ENCODE data around the gene PABPC1L.
"Not testable (repeated sequence)": the region's sequence is repeated elsewhere in the genome, so short reads cannot be mapped to it uniquely, and the experiment has no call there.

The PABPC1L gene

DNA sequence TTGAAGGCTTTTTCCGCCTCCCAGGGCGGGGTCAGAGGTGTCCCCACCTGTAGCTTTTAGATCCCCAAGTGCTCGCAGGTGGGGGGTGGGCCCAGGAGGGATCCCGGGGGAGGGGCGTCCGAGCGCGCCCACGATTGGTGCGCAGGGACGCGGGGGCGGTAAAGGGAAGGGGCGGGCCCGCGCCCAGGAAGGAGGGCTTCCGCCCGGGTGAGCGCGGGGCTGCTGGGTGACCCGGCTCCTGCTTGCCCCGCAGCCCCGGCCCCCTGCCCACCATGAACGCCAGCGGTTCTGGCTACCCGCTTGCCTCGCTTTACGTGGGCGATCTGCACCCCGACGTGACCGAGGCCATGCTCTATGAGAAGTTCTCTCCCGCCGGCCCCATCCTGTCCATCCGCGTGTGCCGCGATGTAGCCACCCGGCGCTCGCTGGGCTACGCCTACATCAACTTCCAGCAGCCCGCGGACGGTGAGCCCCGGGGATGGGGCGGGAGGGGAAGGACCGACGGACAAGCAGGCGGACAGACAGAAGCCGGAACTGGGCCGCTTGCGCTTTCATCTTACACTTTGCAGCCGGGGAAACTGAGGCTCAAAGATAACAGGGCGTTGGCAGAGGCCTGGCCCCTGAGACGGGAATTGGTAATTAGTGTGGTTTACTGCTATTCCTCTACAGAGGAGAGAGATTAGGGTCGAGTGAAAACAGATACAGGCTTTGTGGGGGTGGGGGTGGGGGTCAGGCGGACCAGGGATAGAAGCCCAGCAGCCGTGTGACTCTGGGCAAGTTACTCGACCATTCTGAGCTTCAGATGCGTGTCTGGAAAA, at the start of gene PABPC1L:
PABPC1L (plus strand) TSS at position 189 of the 818 bp plus-strand sequence; CDS start at position 273, 84 bp downstream.
- peak; percentile 48 for DNase-seq

DNA sequence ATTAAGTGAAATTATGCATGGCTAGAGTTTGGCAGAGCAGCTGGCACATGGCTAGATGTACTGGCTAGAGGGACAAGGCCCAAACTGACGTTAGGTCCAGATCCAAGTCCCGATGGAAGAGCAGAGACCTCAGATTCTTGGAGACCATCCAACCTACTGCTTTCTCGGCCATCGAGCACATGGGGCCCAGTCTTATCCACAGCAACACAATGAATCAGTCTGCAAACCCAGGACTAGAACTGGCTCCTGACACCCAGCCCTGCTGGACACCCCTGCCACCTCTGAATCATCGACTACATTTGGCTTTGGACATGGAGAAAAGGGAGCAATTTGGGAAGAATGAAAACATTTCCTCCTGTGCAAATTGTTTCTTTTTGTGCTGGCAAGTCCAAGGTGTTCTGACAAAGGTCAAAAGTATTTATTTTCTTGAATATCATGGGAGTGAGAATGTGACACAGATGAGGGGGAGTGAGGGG, 48.3 kb upstream of the PABPC1L start:
- DNase-seq = no peak

DNA sequence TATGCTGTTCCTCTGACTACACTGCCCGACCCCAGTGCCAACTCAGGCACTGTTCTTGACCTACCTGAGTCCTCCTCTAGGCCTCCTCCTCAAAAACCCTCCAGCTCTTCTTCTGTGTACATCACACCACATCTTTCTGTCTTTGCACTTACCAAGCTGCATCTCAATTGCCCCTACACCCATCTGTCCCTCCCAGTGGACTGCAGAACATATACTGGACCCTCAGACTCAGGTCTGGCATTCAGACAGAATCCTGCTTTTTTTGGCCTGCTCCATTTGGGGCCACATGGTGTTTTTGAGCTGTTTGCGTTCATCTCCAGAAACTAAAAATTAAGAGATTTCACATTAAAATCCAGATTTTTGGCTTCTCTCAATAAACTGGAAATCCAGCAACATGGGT, 47.6 kb upstream of the PABPC1L start:
- no peak for DNase-seq

DNA sequence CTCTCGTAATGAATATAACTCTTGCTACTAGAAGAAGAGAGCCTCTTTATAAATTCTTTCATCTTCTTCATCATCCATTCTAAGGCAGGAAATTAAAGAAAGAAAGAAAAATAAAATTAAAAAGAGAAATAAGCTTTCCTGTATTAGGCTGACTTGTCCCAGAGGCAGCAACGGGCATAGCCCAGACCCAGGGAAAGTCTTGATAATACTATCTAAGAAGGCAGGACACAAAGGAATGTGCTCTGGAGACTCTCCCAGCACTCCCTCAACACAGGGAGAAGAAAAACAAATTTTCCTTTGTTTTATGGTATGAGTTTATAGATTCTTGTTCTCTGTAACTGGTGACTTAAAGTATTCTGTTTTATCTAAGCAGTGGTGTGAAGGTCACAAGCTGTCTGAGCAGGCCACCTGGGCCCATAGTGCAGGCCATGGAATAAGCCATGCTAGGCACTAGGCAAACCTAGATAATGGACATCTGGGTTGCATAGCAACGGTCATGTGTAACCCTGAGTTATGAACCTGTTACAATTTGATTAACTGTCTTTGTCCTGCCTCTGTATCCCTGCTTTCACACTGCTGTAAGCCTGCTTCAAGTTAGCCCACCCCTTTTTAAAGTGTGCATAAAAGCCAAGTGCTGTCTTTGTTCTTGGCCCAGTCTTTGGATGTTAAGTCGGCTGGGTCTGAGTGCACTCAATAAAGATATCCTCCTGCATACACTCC, 46.3 kb upstream of the PABPC1L start:
- not testable (repeated sequence) for DNase-seq

DNA sequence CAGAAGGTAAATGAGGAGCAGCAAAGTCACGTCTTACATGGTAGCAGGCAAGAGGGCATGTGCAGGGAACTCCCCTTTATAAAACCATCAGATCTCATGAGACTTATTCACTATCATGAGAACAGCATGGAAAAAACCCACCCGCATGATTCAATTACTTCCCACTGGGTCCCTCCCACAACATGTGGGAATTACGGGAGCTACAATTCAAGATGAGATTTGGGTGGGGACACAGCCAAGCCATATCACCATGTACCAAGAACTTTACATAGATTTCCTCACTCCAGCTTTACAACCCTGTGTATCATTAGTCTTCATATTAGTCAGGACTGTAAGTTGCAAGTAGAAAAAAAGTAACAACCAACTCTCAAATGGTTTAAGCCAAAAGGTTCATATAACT, 45.4 kb upstream of the PABPC1L start:
- not testable (repeated sequence) for DNase-seq

DNA sequence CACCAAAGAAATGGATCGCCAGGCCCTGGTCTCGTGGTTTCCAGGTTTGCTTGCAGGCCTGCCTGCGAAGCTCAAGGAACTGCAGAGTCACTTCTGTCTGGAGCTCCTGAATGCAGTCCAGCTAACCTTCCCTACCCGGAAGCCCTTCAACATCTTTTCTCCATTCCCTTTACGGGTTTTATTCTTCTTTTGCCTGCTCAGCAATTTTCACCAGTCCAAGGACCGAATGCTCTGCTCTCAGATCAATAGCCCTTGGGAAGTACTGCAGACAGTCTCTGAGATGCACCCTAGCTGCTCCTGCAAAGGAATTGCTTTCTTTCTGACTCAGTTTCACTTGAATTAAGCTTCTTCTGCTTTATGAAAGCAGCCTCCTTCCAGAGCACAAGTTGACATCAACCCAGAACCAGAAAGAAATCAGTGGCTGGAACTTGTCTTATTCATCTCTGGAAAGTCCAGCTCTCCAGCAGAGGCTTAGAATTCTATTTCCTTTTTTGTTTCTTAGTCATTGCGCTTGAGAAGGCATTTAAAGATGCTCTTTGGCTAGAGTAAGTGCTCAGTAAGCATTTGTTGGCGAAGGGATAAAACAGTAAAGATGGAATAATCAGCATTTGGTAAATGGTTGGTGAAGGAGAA, 43.0 kb upstream of the PABPC1L start:
- no peak for DNase-seq

DNA sequence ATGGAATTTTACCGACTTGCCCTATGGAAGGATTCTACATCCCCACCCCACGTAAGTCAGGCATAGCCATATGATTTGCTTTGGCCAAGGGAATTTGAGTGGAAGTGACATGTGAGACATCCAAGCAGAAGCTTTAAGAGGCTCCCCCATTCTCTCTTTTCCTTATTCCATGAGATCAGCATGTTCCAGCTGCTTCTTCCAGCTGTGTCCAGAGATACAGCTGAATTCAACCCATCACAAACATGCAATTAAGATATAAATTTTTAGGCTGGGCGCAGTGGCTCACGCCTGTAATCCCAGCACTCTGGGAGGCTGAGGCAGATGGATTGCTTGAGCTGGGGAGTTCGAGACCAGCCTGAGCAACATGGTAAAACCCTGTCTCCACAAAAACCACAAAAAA, 40.4 kb upstream of the PABPC1L start:
- DNase-seq = no peak

DNA sequence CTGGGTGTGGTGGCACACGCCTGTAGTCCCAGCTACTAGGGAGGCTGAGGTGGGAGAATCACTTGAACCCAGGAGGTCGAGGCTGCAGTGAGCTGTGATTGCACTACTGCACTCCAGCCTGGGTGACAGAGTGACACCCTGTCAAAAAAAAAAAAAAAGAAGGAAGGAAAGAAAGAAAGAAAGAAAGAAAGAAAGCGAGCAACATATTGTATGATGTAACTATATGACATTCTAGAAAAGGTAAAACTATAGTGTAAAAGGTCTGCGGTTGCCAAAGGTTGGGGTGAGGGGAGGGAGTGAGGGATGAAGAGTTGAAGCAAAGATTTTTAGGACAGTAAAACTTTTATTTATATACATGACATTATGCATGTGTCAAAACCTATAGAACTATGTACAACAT, 27.5 kb upstream of the PABPC1L start:
- DNase-seq = not testable (repeated sequence)

DNA sequence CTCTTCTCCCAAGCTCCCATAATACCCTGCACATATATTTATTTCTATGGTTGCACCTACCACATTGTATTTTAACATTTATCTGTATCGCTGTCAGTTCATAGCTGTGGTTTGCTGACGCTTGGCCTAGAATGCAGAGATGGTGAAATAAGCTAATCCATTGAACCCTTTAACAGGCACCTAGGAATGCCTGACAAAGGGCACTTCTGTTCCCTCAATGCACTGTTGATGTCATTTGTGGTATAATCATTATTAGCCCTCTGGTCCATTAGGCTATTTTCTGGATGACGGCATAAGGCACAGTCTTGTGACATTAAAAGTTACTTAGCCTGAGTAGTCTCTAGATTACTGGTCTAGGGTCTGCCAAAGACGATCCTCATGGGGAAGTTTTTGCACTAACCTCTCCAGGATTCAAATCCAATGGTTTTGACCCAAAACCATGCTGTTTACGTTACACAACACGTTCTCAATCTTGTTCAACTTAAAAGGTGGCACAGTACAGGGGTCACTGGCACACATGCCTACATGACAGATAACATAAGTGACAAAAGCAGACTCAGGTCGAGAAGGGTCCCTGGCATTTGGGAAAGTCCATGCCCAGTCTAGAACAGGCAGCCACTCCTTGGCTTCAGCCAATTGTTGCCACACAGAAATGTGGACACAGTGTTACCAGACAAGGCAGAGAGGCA, 26.5 kb upstream of the PABPC1L start:
- no peak for DNase-seq

DNA sequence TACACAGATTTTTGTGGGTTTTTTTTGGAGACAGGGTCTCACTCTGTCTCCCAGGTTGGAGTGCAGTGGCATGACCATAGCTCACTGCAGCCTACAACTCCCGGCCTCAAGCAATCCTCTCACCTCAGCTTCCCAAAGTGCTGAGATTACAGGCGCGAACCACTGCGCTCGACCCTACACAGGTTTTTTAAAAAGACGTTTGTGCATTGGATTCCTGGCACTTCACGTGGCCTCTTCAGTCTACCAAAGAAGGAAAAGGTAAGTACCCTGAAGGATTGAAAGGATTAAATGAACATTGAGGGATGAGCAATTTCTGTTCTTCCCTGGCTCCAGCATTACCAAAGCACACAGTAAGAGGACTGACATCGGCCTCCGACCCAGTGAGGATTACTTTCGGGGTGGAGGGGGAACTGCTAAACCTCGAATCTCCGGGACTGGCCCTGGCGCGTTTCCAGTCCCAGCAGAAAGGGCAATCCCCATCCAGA, 24.9 kb upstream of the PABPC1L start:
- DNase-seq = no peak

DNA sequence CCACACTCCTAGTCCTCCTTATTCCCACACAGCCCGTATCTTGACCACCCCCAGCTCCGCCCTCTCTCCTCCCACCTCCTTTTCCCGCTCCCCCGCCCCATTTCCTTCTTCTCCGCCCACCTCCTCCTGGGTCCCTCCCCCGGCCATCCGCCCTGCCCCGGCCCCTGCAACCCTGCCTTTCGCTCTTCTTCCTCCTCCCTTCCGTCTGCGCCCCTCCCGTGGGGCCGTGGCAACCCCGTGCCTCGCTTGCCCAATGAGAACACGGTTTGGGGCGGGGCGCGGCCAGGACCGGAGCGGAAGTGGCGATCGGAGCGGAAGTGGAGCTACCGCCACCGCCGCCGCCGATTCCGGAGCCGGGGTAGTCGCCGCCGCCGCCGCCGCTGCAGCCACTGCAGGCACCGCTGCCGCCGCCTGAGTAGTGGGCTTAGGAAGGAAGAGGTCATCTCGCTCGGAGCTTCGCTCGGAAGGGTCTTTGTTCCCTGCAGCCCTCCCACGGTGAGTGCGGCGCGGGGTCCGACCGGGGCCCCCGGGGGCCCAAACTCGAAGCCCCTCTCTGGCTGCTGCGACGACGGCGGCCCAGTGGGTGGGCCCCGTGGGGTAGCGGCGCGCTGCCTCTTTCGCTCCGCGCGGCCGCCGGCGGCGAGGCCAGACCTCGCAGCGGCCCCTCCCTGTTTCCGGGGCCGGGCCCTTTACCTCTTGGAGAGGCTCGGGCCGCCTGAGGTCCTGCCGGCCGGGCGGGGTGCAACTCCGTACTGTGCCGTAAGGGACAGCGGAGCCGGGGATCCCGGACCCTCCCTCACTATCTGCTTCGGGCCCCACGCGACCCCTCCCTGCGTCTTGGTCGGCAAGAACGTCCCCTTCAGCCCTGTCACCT, 24.2 kb upstream of the PABPC1L start, which contains the start of gene YWHAB:
YWHAB (plus strand) TSS at position 314 of the 874 bp plus-strand sequence. CDS start 15,829 bp downstream, outside the sequence.
- DNase-seq = peak; percentile 83

DNA sequence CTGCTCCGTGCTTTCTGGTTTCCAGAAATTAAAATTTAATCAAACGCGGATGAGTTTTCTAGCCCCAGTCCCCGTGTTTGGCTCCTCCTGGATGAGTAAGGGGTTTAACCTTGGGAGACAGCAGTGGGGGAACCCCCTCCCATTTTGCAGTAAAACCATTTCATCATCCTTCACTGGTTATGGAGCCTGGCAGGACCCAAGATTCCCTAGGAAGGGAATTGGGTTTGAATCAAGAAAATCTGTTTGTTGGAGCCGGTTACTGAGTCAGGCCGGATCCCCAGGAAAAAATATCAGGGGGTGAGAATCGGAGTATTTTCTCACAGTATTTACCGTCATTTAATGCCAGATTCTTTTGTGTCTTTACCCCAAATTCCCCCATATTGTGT, 23.6 kb upstream of the PABPC1L start:
- DNase-seq = no peak

DNA sequence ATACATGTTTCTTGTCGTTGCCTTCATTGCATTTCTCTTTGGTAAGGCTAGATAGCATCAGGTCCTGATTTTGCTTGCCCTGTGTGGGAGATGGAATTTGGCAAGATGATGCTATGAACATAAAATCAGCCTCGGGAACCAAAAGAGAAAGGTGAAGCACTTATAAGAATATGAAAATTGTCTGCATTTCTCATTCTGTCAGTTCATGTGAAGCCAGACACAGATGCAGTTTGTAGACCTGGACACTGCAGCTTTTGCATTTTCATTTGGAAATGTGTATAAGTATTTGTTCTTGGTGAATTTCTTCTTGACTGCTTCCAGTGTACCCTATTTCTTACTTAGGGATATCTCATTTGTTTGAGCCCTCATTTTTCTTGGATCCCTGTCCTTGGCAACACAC, 23.0 kb upstream of the PABPC1L start:
- no peak for DNase-seq

DNA sequence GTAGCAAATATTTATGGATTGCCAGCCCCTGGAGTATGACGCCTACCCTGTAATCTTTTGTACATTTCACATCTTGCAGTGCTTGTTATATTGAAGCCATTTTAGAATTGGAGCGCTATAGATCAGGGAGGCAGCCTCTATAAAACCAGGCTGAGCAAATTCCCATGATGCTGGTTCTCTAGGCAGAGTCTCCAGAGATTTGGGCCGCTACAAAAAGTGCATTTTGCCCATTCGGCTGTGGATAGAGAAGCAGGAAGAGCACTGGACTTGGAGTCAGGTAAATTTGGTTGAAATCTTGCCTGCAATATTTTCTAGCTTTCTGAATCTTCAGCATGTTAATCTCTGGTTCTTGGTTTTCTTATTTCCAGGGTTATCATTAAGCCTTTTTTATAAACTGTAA, 22.4 kb upstream of the PABPC1L start:
- DNase-seq = no peak

DNA sequence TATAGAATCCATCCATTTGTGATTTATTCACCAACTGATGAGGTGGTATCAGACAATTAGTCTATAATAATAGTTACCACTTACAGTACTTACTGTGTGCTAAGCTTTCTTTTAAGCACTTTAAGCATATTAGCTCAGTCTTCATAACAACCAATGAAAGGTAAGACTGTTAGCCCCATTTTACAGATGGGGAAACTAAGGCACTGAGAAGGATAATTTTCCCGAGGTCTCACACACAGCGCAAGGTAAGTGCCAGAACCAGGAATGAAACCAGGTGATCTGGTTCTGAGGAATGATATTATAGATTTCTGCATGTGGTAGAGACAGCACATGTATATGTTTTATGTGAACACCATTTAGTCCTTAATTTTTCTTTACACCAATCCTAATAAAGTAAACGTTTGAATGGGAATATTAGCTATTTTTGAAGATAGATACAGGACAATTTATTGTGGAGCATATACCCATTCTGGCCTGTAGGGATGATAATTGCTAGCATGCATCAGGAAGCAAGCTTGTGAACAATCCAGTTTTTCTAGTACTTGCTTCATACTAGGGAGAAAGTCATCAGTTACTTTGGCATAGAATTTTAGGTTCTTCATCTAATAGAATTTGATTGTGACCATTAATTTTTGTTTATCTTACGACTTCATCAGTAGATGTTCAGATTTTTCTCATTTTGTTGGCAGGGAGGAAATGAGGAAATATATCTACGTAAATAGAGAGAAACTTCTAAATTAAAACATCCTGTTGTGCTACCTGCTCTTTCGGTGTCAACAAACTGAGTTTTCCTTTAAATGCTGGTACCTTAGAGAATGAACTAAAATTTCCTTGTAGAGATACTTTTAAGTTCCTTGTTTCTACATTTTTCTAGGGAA, 21.4 kb upstream of the PABPC1L start:
- DNase-seq = no peak

DNA sequence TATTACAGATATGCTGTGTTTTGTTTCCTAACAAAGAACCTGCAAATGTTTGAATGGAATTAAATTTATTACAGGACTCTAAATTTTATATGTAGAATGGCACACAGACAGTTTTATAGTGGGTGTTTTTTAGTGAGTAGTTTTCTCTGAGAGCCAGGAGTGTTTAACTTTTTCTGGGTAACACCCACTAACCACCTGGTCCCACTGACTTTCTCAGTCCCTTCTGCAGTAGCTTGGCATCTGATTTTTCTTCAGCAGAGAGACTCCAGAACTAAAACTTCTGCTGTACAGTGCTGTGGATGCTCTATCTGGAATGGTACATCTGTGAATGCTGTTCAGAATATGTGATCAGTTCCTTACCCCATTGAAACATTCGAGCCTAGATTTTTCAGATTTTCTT, 18.0 kb upstream of the PABPC1L start:
- no peak for DNase-seq

DNA sequence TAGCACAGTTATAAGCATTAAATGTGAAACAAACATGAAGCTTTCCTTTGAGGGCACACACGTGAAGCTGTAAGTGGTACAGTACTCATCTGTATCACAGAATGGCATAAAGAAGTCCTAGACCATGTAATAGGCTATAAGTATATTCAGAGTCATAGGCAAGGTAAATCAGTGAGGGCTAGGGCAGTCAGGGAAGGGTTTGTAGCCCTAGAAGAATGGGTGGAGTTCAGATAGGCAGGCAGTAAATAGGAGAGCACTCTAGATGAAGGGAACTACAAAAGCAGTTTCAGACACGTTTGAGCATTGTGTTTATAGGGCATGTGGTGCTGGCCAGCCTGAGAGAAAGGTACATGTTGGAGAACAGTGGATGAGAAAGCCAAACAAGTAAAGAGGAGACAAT, 14.9 kb upstream of the PABPC1L start:
- no peak for DNase-seq

DNA sequence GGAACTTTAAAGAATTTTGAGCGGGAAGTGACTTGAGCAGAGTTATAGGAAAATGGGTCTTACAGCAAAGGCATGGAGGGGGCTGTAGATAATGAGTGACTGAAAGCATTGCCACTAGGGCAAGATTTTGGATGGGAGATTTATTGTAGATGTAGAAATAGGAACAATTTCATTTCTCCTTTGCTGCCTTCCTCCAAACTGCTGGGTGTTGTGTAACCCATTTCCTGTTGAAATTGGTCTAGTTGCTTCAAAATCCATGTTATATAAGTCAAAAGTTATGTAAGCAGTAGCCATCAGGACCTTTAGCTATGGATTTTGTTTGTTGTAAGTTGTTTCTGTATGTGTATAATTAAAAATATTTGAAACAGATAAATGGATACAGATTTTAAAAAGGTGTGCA, 13.3 kb upstream of the PABPC1L start:
- no peak for DNase-seq

DNA sequence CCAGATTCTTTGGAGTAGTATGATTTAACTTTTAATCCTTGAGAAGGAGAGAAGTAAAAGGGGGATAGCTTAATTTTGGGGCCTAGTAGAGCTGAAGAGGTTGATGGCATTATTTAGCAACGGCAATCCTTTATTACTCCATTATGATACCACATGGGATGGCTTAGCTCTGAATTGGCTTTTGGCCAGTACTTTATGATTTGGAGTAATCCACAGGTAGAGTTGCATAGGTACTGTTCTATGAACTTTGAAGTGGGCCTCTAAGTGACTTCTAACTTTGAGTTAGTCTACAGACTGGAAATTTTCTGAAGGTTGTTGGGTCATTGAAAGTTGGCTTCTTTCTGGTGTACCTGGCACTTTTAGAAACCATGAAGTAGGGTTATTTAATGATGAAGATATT, 12.7 kb upstream of the PABPC1L start:
- no peak for DNase-seq

DNA sequence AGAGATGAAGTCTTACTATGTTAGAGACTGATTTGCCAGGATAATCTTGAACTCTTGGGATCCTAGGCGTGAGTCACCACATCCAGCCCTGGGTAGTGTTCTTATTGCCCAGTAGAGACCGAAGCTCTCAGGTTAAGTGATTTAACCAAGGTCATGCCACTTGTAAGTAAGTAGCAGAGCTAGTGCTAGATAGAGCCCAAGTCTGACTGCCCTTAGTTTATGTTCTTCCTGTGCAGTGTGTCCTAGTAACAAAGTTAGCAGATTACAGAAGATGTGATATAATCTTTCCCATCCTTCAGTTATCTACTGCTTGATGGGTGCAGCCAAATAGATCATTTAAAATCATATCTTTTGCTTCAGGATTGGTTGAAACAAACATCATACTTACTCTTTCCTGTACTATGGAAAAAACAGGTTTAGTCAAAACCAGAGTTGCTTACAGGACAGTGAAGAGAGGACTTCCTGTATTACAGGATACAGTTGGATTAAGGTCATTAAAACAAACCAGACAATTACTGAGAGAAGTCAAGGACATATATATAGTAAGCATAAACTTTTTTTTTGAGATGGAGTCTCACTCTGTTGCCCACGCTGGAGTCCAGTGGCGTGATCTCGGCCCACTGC, 9.5 kb upstream of the PABPC1L start:
- no peak for DNase-seq

Measured in NCI-H748 treated with DMSO at 0.1 percent for 48 hours (cell line).